Right lobe of liver (tissue), 6 donors: Measurements from ENCODE around the gene RPS2. TPM values are rescaled to one million over a fixed set of nuclear protein-coding genes. Genes with fewer than 3 reads are reported as not detected.
A peak's percentile ranks its signal among the peaks of the same experiment; 100 is the strongest.

Experiments
- ATAC-seq, 4 donors: fragments of 200-7000 bp; cut with Tn5 transposase; one replicate each; pipeline ENCODE4 v1.9.1; 2020; ENCODE audit warnings: mild to moderate bottlenecking in 4 of 4, moderate library complexity in 4 of 4
- DNase-seq, 3 donors: peaks; one replicate each; pipeline ENCODE4 v3.0.0-alpha.2; 2020
- H3K27ac ChIP-seq, 3 donors: fragments of 200-600 bp; one replicate each; pipeline ENCODE4 v1.8.0; 2022
- H3K27me3 ChIP-seq, 2 donors: fragments of 200-600 bp; one replicate each; pipeline ENCODE4 v1.8.0; 2022
- H3K36me3 ChIP-seq, 4 donors: fragments of 200-600 bp; sonication (generic) in 1 of 4; one replicate each; pipeline versions ENCODE4 v1.5.1 to v1.8.0; 2017 to 2022; ENCODE audit warnings: control low read depth in 1 of 4
- H3K4me1 ChIP-seq, 4 donors: fragments of 200-600 bp; sonication (generic) in 1 of 4; one replicate each; pipeline versions ENCODE4 v1.5.1 to v1.8.0; 2017 to 2022; ENCODE audit warnings: control low read depth in 1 of 4
- H3K4me3 ChIP-seq, 3 donors: fragments of 200-600 bp; one replicate each; pipeline ENCODE4 v1.8.0; 2022
- H3K9me3 ChIP-seq, 4 donors: fragments of 200-600 bp; sonication (generic) in 1 of 4; one replicate each; pipeline versions ENCODE4 v1.5.1 to v1.8.0; 2017 to 2022; ENCODE audit warnings: control low read depth in 1 of 4
- POLR2A ChIP-seq: fragments of 450-650 bp; IDR thresholded peaks from one replicate; pipeline ENCODE4 v1.6.1; 2017; ENCODE audit warnings: antibody characterized with exemption, mild to moderate bottlenecking
- WGBS: methylation state at CpG from one replicate; pipeline ENCODE4 v1.1.6; 2018; ENCODE audit warnings: low coverage, low lambda C conversion rate; ENCODE audit not compliant: insufficient coverage; ENCODE audit errors: missing lambda C conversion rate; 5-methylcytosine and 5-hydroxymethylcytosine counted together
- intact Hi-C, 2 donors: fragments of 100-400 bp; cut with DNase I; formaldehyde crosslinking; loops; one replicate each; pipeline versions ENCODE4 v1.11.2 to v1.14.1; 2022
- total RNA-seq, 6 experiments: library from RNA; depleted of rRNA in 2 of 6; stranded (reverse); fragments of >200 nt in 2 of 6; fragmentation: NEBNext Ultra II Directional in 3 of 6; extraction: Animal tissue kit (Norgen Biotek cat#: 25700) in 3 of 6; gene quantifications; one replicate each; pipeline versions ENCODE4 v1.1.0 to v1.2.4, GENCODE V29; 2016 to 2023
- TF ChIP-seq, protein P1 (sequence below), 4 donors: fragments of 200-600 bp in 3 of 4; fragments of 450-650 bp in 1 of 4; IDR thresholded peaks; one replicate each; pipeline versions ENCODE4 v1.5.1 to v1.8.0; 2016 to 2022; ENCODE audit warnings: antibody characterized with exemption in 4 of 4, mild to moderate bottlenecking in 2 of 4
- donor health status: DM: no; HTN: yes; CAD: no.
- donor health status: DM: no; HTN: no; CAD: no.
- donor health status: DM: no; HTN: no; CAD: no.
- donor health status: DM: no; HTN: yes; CAD: no.
- donor health status: DM: no; HTN: yes; CAD: no.

RPS2 gene
- total RNA-seq, 6 experiments from 2014 or later, result 451 to 1,052 (median 541) TPM

DNA sequence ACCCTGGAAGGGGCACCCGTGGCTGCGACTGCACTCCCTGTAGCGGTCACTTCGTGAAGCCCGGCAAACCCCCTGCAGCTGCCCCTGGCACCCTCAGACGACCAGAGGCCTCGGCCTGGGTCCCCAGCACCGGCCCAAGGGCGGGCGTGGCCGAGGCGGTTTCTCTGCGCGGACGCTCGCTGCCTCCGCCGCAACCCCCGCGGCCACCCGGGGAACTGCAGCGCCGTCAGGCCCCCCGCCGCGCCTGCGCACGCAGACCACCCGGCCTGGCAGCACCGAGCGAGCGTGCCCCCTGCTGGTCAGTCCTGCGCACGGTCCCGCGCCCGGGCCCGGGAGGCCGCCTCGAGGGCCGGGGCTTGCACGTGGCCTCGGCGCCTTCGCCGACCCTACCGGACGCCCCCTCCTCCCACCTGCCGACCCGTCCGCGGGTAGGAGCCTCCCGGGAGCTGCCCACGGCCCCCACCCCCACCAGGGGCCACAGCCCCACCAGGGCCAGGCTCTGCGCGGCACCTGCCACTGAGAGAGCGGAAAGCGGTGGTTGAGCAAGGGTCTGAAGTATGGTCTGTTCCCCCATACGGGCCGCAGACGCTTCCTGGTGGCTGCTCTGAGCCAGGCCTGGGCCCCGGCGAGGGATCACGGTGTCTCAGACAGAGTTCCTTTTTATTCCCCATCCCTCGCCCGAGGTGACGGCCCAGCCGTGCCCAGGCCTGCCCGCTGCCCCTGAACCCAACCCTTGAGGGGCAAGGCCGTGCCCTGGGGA lies 34.9 kb downstream of the RPS2 start:
- H3K4me3 ChIP-seq, result peak overlapping the region; percentile 55 to 57 (median 56)
- peak overlapping the region; percentile 22 to 70 (median 33) for H3K27ac ChIP-seq
- peak; percentile 87 to 95 (median 91) for ATAC-seq
- H3K27me3 ChIP-seq, result no peaks in the 10 kb centered on the region
- H3K9me3 ChIP-seq, result no peaks in the 10 kb centered on the region
- no CpG with 5 or more reads among the region's 70 CpGs for WGBS
- H3K36me3 ChIP-seq, result no peaks in the 10 kb centered on the region
- H3K4me1 ChIP-seq, result peaks cover 0 to 22% (median 0%) of the 10 kb centered on the region in 4 donors
- DNase-seq, result peak; percentile 91 to 92 (median 91)
- intact Hi-C loops, result loop anchor here (5.0 kb wide), 2 partner anchors 67 to 72 kb away; no protein-coding TSS in a partner anchor
- TF ChIP-seq, protein P1, sequence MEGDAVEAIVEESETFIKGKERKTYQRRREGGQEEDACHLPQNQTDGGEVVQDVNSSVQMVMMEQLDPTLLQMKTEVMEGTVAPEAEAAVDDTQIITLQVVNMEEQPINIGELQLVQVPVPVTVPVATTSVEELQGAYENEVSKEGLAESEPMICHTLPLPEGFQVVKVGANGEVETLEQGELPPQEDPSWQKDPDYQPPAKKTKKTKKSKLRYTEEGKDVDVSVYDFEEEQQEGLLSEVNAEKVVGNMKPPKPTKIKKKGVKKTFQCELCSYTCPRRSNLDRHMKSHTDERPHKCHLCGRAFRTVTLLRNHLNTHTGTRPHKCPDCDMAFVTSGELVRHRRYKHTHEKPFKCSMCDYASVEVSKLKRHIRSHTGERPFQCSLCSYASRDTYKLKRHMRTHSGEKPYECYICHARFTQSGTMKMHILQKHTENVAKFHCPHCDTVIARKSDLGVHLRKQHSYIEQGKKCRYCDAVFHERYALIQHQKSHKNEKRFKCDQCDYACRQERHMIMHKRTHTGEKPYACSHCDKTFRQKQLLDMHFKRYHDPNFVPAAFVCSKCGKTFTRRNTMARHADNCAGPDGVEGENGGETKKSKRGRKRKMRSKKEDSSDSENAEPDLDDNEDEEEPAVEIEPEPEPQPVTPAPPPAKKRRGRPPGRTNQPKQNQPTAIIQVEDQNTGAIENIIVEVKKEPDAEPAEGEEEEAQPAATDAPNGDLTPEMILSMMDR (IDR thresholded peaks at IDR 0.05), result peak; percentile 98 to 100 (median 99)
- TF ChIP-seq POLR2A, result peak; percentile 15

DNA sequence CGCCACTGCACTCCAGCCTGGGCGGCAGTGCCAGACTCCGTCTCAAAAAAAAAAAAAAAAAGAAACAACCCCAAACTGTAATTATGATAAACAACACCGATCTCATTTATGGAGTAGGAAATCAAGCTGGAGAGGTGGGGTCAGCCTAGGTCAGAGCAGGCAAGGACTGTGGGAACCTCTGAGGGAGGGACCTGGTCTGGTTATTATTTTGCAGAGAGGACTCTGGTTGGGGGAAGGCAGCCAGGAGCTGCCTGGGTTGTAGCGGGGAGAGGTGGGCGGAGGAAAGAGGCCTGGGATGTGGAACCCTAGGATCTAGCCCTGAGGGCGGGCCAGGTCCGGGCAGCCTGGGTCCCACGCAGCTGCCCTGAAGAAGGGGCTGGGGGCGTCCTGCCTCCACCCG lies 35.5 kb downstream of the RPS2 start:
- DNase-seq, result peak in 1 of 3 donors; percentile 63
- TF ChIP-seq, protein P1 (IDR thresholded peaks at IDR 0.05), result no peak
- TF ChIP-seq POLR2A, result no peak
- Histone ChIP-seq H3K27ac (peak overlapping the region; percentile 22 to 70 (median 33)), H3K36me3 (no peaks in the 10 kb centered on the region), H3K4me3 (peak overlapping the region; percentile 55 to 57 (median 56)), H3K4me1 (peaks cover 0 to 22% (median 0%) of the 10 kb centered on the region in 4 donors), H3K27me3 (no peaks in the 10 kb centered on the region), H3K9me3 (no peaks in the 10 kb centered on the region)
- intact Hi-C loops, result no loop called here
- peak; percentile 30 to 67 (median 46) for ATAC-seq
- WGBS, result 8% methylated on average over 3 of the region's 11 CpGs

DNA sequence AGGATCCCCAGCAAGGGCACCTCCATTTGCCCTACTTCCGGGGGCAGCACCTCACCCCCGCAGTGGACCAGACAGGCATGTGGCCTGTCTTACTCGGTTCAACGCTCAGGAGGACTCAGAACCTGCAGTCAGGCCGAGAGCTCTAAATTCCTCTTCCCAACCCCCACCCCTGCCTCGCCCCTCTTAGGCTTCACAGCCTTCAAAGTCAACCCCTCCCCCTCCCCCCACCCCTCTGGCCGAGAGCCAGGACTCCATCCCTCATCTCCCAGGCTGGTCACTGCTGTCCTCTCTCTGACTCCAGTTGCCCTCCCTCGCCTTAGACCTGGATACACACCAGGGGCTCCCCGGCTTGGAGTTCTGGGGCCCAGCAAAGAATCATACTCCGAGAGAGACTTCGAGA lies 38.4 kb downstream of the RPS2 start:
- TF ChIP-seq POLR2A, result no peak
- TF ChIP-seq, protein P1 (IDR thresholded peaks at IDR 0.05), result no peak
- no peak overlapping the region for H3K27ac ChIP-seq
- H3K9me3 ChIP-seq, result no peaks in the 10 kb centered on the region
- no peak for ATAC-seq
- WGBS, result 72% methylated on average over 4 of the region's 11 CpGs
- peaks cover 0 to 8% (median 0%) of the 10 kb centered on the region in 4 donors for H3K4me1 ChIP-seq
- H3K4me3 ChIP-seq, result no peak overlapping the region
- H3K27me3 ChIP-seq, result no peaks in the 10 kb centered on the region
- DNase-seq, result no peak
- intact Hi-C loops, result no loop called here
- H3K36me3 ChIP-seq, result no peaks in the 10 kb centered on the region

DNA sequence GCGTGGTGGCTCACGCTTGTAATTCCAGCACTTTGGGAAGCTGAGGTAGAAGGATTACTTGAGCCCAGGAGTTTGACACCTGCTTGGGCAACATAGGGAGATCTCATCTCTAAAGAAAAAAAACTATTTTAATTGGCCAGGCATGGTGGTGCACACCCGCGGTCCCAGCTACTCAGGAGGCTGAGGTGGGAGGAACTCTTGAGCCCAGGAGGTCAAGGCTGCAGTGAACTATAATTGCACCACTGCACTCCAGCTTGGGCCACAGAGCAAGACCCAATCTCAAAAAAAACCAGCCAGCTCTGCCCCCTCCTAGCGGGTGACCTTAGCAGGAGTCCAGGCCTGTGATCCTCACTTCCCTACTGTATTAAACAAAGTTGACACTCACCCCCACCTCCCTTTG lies 40.5 kb downstream of the RPS2 start:
- no peaks in the 10 kb centered on the region for H3K36me3 ChIP-seq
- WGBS, result no CpG with 5 or more reads among the region's 5 CpGs
- TF ChIP-seq POLR2A, result no peak
- TF ChIP-seq, protein P1 (IDR thresholded peaks at IDR 0.05), result no peak
- DNase-seq (no peak), ATAC-seq (no peak)
- no peak overlapping the region for H3K27ac ChIP-seq
- H3K9me3 ChIP-seq, result no peaks in the 10 kb centered on the region
- H3K4me3 ChIP-seq, result no peak overlapping the region
- intact Hi-C loops, result no loop called here
- H3K4me1 ChIP-seq, result peaks cover 0 to 1% (median 0%) of the 10 kb centered on the region in 4 donors
- no peaks in the 10 kb centered on the region for H3K27me3 ChIP-seq
